Calu3 (cell line): ENCODE results near the gene USP8. TPM values are rescaled to one million over a fixed set of nuclear protein-coding genes. Genes with fewer than 3 reads are reported as not detected.

Experiments used
- BruUV-seq: library from RNA; stranded (reverse); fragments of 400-500 nt; replicated peaks from 2 replicates; lab custom pipeline; 2021; lab: Mats Ljungman, UMichigan
- CTCF ChIA-PET: fragments of 300-600 bp; sonication (Branson Sonifier 250); formaldehyde crosslinking; loops from one replicate; lab custom pipeline; 2022; ENCODE audit warnings: antibody characterized with exemption; lab: Charles Lee
- DNase-seq: peaks from one replicate; pipeline ENCODE4 v3.0.0; 2022
- H3K27ac Mint-ChIP-seq: one replicate; pipeline ENCODE4 v1.8.0; 2022; ENCODE audit warnings: mixed read lengths; ENCODE audit not compliant: unreplicated experiment
- H3K27me3 Mint-ChIP-seq: one replicate; pipeline ENCODE4 v1.8.0; 2022; ENCODE audit warnings: mixed read lengths; ENCODE audit not compliant: unreplicated experiment
- H3K36me3 Mint-ChIP-seq: one replicate; pipeline ENCODE4 v1.8.0; 2022; ENCODE audit warnings: mild to moderate bottlenecking, moderate library complexity, mixed read lengths; ENCODE audit not compliant: insufficient read depth, unreplicated experiment
- H3K4me1 Mint-ChIP-seq: one replicate; pipeline ENCODE4 v1.8.0; 2022; ENCODE audit warnings: mild to moderate bottlenecking, low read depth, mixed read lengths; ENCODE audit not compliant: unreplicated experiment
- H3K4me3 Mint-ChIP-seq: one replicate; pipeline ENCODE4 v1.8.0; 2022; ENCODE audit warnings: mild to moderate bottlenecking, low read depth, moderate library complexity, mixed read lengths; ENCODE audit not compliant: unreplicated experiment
- H3K9me3 Mint-ChIP-seq: one replicate; pipeline ENCODE4 v1.8.0; 2022; ENCODE audit warnings: low read depth, mixed read lengths; ENCODE audit not compliant: unreplicated experiment
- intact Hi-C: fragments of 100-400 bp; cut with micrococcal nuclease; formaldehyde crosslinking; loops from one replicate; pipeline ENCODE4 v1.10.0; 2022; ENCODE audit not compliant: unreplicated experiment
- total RNA-seq: library from RNA; stranded (reverse); gene quantifications from 2 replicates; pipeline ENCODE4 v1.2.3, GENCODE V29; 2022
- TF ChIP-seq, protein P1 (sequence below): fragments of 200-600 bp; IDR thresholded peaks from one replicate; pipeline ENCODE4 v1.8.0; 2022; ENCODE audit warnings: antibody characterized with exemption; ENCODE audit not compliant: unreplicated experiment

USP8 gene
- total RNA-seq, 1 experiment from 2014 or later: 72.4 TPM

DNA sequence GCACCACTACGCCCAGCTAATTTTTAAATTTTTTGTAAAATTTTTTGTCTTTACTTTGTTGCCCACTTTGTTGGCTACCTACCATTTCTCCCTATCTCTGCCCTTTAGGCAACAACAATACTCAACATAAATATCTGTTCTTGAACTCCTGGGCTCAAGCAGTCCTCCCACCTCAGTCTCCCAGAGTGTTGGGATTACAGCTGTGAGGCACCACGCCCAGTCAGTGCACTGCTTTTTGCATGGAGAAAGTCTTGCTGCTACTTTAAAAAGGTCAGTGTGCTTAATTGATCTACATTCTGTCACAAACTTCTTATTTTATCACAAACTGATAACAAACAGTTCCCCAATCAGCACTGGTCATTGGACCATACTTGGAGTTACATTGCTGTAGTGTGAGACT is 8.0 kb downstream of the USP8 start:
- Mint-ChIP-seq H3K4me1 (peaks cover 20% of the 10 kb centered on the region), H3K9me3 (no peaks in the 10 kb centered on the region), H3K36me3 (peaks cover 6% of the 10 kb centered on the region), H3K27me3 (no peaks in the 10 kb centered on the region), H3K4me3 (no peak overlapping the region), H3K27ac (no peak overlapping the region)
- intact Hi-C loops: no loop called here
- no TSS peak for BruUV-seq
- TF ChIP-seq, protein P1, sequence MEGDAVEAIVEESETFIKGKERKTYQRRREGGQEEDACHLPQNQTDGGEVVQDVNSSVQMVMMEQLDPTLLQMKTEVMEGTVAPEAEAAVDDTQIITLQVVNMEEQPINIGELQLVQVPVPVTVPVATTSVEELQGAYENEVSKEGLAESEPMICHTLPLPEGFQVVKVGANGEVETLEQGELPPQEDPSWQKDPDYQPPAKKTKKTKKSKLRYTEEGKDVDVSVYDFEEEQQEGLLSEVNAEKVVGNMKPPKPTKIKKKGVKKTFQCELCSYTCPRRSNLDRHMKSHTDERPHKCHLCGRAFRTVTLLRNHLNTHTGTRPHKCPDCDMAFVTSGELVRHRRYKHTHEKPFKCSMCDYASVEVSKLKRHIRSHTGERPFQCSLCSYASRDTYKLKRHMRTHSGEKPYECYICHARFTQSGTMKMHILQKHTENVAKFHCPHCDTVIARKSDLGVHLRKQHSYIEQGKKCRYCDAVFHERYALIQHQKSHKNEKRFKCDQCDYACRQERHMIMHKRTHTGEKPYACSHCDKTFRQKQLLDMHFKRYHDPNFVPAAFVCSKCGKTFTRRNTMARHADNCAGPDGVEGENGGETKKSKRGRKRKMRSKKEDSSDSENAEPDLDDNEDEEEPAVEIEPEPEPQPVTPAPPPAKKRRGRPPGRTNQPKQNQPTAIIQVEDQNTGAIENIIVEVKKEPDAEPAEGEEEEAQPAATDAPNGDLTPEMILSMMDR: no peak
- DNase-seq: no peak
- CTCF ChIA-PET: no interaction called here

DNA sequence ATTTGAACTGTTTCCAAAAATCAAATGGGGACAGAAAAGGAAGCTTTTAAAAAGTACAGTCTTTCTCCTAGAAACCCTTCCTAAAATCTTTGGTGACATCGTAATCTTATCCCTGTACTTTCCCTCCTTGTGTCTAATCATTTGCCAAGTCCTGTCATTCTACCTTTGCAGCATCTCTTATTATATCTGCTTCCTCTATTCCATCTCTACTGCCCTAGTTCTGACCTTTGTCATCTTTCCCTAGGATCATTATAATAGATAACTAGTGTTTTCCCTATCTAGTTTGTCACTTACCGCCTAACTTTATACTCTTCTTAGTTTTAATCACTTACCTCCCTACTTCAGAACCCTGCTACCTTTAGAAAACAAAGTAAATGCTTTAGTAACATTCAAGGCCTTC is 11.6 kb downstream of the USP8 start:
- DNase-seq: no peak
- peaks cover 20% of the 10 kb centered on the region for H3K4me1 Mint-ChIP-seq
- H3K4me3 Mint-ChIP-seq: no peak overlapping the region
- H3K9me3 Mint-ChIP-seq: no peaks in the 10 kb centered on the region
- H3K27ac Mint-ChIP-seq: peak overlapping the region; percentile 1
- H3K27me3 Mint-ChIP-seq: no peaks in the 10 kb centered on the region
- intact Hi-C loops: no loop called here
- TF ChIP-seq, protein P1: no peak
- no TSS peak for BruUV-seq
- CTCF ChIA-PET: no interaction called here
- peaks cover 15% of the 10 kb centered on the region for H3K36me3 Mint-ChIP-seq

DNA sequence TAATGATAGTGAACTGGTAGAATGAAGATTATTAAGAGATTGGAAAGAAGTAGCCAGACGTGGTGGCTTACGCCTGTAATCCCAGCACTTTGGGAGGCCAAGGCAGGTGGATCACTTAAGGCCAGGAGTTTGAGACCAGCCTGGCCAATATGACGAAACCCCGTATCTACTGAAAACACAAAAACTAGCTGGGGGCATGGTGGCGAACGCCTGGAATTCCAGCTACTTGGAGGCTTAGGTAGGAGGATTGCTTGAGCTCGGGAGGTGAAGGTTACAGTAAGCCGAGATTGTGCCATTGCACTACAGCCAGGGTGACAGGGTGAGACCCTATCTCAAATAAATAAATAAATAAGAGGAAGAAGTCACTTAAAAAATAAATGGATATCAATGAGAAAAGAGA is 14.0 kb downstream of the USP8 start:
- BruUV-seq: no TSS peak
- no peaks in the 10 kb centered on the region for H3K27me3 Mint-ChIP-seq
- no peak overlapping the region for H3K27ac Mint-ChIP-seq
- CTCF ChIA-PET: no interaction called here
- H3K36me3 Mint-ChIP-seq: peaks cover 21% of the 10 kb centered on the region
- TF ChIP-seq, protein P1: no peak
- intact Hi-C loops: no loop called here
- no peaks in the 10 kb centered on the region for H3K9me3 Mint-ChIP-seq
- H3K4me1 Mint-ChIP-seq: peaks cover 12% of the 10 kb centered on the region
- DNase-seq: no peak
- no peak overlapping the region for H3K4me3 Mint-ChIP-seq

DNA sequence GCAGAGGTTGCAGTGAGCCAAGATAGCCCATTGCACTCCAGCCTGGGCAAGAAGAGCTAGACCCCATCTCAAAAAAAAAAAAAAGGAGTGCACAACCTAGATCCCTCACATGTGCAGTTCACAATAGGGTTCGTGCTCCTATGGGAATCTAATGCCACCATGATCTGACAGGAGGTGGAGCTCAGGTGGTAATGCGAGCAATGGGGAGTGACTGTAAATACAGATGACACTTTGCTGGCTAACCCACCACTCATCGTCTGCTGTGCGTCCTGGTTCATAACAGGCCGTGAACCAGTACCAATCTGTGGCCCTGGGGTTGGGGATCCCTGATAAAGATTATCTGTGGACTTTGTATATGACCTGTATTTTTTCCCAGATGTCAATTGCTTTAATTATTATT is 16.7 kb downstream of the USP8 start:
- CTCF ChIA-PET: no interaction called here
- no peaks in the 10 kb centered on the region for H3K27me3 Mint-ChIP-seq
- H3K9me3 Mint-ChIP-seq: no peaks in the 10 kb centered on the region
- intact Hi-C loops: no loop called here
- no peak for DNase-seq
- peaks cover 40% of the 10 kb centered on the region for H3K36me3 Mint-ChIP-seq
- no TSS peak for BruUV-seq
- no peak overlapping the region for H3K27ac Mint-ChIP-seq
- TF ChIP-seq, protein P1: no peak
- H3K4me3 Mint-ChIP-seq: no peak overlapping the region
- H3K4me1 Mint-ChIP-seq: peaks cover 5% of the 10 kb centered on the region
